HG03521 (cell line): ENCODE results near the gene HSP90B1.

Experiments
- ATAC-seq: cut with Tn5 transposase; IDR thresholded peaks from one replicate; pipeline ENCODE4 v1.9.1; 2021; ENCODE audit warnings: mild to moderate bottlenecking, moderate library complexity; ENCODE audit not compliant: unreplicated experiment

The HSP90B1 gene

DNA sequence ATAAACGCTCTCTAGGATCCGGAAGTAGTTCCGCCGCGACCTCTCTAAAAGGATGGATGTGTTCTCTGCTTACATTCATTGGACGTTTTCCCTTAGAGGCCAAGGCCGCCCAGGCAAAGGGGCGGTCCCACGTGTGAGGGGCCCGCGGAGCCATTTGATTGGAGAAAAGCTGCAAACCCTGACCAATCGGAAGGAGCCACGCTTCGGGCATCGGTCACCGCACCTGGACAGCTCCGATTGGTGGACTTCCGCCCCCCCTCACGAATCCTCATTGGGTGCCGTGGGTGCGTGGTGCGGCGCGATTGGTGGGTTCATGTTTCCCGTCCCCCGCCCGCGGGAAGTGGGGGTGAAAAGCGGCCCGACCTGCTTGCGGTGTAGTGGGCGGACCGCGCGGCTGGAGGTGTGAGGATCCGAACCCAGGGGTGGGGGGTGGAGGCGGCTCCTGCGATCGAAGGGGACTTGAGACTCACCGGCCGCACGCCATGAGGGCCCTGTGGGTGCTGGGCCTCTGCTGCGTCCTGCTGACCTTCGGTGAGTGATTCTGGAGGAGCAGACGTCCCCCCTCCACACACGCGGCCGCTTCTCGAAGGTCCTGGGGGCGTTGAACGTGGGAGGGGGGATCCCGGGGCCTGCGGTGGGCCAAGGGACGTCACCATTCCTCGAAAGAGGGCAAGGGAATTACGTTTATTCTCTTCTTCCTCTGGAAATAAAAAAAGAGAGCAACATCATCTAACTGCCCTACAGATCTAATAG, at the start of gene HSP90B1:
Gene HSP90B1 (plus strand): TSS at position 377 of the 753 bp plus-strand sequence. CDS start 106 bp downstream, at position 483.
- peak; percentile 64 for ATAC-seq

- ATAC-seq: no peak
These were observed 48.9 kb upstream of the HSP90B1 start for GRCh38 chr12:103881261-103881660.

GRCh38 chr12:103882861-103883596, 47.2 kb upstream of the HSP90B1 start:
- no peak for ATAC-seq

- ATAC-seq: no peak
These were observed 46.3 kb upstream of the HSP90B1 start for GRCh38 chr12:103883908-103884307.

GRCh38 chr12:103884316-103884715, 45.9 kb upstream of the HSP90B1 start:
- ATAC-seq: no peak

DNA sequence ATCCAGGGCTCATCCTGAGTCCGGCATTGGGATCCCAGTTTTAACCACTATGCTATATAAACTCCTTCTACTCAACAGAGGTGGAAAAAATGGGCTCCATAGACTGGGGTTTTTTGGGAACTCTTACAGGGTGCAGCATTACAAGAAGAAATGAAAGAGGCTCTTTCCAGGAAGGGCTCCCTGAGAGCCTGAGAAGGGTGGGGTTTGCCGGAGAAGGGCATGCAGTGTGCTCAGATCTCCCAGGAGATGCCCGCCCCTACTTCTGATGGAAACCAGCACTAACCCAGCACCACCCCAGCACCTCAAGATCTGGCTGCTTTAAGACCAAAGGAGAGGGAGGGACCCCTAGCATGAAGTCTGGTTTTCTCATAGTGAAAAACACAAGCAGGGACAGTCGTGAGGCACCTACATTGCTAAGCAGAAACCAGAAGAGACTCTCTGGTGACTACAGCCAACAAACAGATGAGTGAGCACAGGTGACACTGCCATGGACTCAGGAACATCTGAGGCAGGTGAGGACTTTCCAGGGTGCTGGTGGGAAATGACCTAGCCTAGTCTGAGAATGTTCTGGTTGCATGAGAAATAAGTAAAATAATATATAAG, 43.9 kb upstream of the HSP90B1 start:
- ATAC-seq: no peak

- ATAC-seq: no peak
These were observed 42.5 kb upstream of the HSP90B1 start for GRCh38 chr12:103887738-103888137.

- no peak for ATAC-seq
These were observed 32.9 kb upstream of the HSP90B1 start for GRCh38 chr12:103897316-103897715.

DNA sequence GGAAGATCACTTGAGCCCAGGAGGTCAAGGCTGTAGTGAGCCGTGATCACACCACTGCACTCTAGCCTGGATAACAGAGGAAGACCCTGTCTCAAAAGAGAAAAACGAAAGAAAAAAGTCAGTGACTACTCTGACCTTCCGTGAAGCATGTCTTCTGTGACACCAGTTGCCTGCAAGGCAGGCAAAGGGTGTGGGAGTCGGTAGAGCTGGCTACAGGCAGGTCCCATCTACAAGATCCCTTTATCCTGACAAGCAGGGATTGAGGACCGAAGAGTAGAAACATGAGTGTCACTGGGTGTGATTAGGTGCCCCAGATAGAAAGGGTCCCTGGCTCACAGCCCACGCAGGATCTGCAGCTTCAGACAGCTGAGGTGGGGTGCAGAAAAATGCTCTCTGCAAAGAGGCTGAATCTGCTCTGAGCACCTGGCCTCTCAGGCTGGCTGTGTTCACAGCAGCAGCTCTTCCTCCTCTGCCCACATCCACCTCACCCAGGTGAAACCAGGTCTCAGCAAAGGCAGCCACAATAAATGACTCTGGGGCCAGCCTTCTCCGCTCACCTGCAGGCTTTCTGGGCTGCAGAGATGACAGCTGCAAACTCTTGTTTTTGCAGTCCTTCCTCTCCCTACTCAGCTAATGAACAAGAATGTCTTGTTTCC, 28.6 kb upstream of the HSP90B1 start:
- ATAC-seq: no peak

DNA sequence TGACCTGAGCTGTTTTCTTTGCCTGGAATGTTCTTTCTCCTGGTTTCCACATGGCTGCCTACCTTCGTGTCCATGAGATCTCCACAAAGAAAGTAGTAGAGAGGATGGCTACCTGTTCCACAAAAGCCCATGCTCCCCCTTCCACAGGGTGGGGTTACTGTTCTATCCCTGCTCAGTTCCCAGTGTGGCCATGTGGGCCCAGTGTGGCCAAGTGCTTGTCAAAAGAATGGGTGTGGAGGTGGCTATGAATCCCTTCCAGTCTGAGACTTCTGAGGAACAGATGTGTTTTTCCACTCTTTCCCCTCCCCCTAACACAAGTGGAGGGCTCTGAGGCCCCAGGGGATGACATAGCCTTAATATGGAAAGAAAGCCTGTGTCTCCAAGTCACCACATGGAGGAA, 26.2 kb upstream of the HSP90B1 start:
- ATAC-seq: no peak

GRCh38 chr12:103905730-103906349, 24.4 kb upstream of the HSP90B1 start:
- ATAC-seq: no peak

GRCh38 chr12:103908246-103908541, 22.0 kb upstream of the HSP90B1 start:
- ATAC-seq: no peak

DNA sequence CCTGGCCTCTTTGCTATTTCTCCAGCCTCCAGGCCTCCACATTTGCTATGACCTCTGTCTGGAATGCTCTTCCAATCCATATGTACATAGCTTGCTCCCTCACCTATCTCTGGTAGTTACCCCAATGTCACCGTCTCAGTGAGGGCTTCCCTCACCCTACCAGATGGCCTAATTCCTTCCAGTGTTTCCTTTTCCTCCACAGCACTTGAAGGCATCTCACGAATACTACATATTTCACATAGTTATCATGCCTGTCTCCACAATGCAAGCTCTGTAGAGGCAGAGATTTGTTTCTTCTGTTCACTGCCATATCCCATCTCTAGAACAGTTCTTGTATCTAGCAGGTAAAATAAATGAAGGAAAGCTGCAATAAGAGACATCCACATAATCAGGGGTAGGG, 21.3 kb upstream of the HSP90B1 start:
- ATAC-seq: no peak

DNA sequence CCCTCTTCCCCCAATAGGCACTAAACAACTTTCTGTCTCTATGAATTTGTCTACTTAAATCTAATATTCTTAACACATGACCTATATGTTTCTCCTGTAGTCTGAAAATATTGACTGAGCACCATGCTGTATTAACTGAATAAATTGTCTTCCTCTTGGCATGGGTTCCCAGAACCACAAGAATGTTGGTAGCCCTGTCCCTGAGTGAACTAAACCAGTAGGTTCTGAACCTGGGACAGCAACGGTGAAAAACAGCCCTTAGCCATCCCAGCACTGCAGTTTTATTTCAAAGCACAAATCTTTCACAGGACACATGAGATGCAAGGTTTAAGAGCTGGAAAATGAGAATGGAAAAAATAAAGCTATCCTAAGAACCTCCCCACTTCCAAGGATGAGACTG, 20.4 kb upstream of the HSP90B1 start:
- no peak for ATAC-seq

DNA sequence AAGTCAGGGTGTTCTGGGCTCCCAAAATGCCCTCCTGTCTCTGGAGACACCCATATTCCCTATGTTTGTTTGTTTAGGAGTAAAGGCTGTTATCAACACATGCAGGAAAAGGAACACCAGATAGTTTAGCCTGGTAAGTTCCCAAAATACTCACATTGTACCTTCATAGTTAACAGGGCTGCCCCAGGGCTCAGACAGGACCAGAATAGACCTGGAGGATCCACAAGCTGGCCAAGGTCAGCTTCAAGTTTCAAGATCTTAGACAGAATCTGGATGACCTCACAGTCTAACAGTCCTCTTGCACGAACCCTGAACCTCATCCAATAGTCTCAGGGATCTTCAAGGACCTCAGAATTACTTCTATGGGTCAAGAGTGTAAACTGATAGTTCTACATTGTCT, 18.1 kb upstream of the HSP90B1 start:
- ATAC-seq: no peak

DNA sequence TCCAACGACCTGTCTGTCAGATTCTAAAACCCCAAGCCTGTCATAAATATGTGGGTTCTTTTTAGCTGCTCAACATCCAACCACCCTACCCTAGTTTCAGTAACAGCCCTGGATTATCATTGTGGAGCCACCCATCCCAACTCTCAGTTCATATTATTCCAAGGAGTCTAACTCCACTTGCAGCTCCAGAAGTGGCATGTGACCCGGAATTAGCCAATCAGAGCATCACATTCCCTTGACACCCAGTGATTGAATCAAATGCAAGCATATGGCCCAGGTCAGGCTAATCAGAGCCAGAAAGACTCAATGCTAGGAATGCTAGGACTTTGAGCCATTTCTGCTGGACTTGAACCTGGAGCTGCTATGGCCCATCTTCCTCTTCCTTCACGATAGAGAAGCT, 17.1 kb upstream of the HSP90B1 start:
- ATAC-seq: no peak

GRCh38 chr12:103915306-103915705, 14.9 kb upstream of the HSP90B1 start:
- no peak for ATAC-seq

GRCh38 chr12:103917873-103918272, 12.3 kb upstream of the HSP90B1 start:
- no peak for ATAC-seq

- peak; percentile 31 for ATAC-seq
These were observed 5.2 kb upstream of the HSP90B1 start for GRCh38 chr12:103924761-103925641.

GRCh38 chr12:103928682-103929045, 1.5 kb upstream of the HSP90B1 start:
- no peak for ATAC-seq
